Ovary (tissue), 3 donors: ENCODE measurements around the gene WNT9A.
"Not testable (repeated sequence)": the region's sequence is repeated elsewhere in the genome, so short reads cannot be mapped to it uniquely, and the experiment has no call there.

Experiments
- CTCF ChIP-seq, 3 donors: fragments of 450-650 bp in 2 of 3; fragments of 200-600 bp in 1 of 3; IDR thresholded peaks; one replicate each; pipeline versions ENCODE4 v1.5.1 to v1.8.0; 2016 to 2022; ENCODE audit warnings: antibody characterized with exemption in 3 of 3, mild to moderate bottlenecking in 1 of 3
- POLR2A ChIP-seq: fragments of 450-650 bp; IDR thresholded peaks from one replicate; pipeline ENCODE4 v1.6.1; 2017; ENCODE audit warnings: antibody characterized with exemption, mild to moderate bottlenecking, moderate library complexity
- donor health status: DM: no; HTN: no; CAD: no.

- not testable (repeated sequence) for TF ChIP-seq CTCF (IDR thresholded peaks at IDR 0.05); POLR2A
Observed at GRCh38 chr1:227909923-227910328, 37.8 kb downstream of the WNT9A start.
